IPS-20b (cell line): ENCODE results near the gene ZNF100.
"Not testable (repeated sequence)": the region's sequence is repeated elsewhere in the genome, so short reads cannot be mapped to it uniquely, and the experiment has no call there.

ENCODE experiments used
- H3K27ac ChIP-seq: one replicate; pipeline ENCODE4 v1.5.1; 2013; ENCODE audit warnings: low read length
- H3K27me3 ChIP-seq: 2 replicates; pipeline ENCODE4 v1.6.1; 2013; ENCODE audit warnings: mild to moderate bottlenecking, low read length, inconsistent platforms; ENCODE audit not compliant: insufficient read depth
- H3K36me3 ChIP-seq: 2 replicates; pipeline ENCODE4 v1.6.1; 2013; ENCODE audit warnings: low read depth, mild to moderate bottlenecking, inconsistent platforms, low read length, moderate library complexity; ENCODE audit not compliant: insufficient read depth
- H3K4me1 ChIP-seq: 2 replicates; pipeline ENCODE4 v1.6.1; 2013; ENCODE audit warnings: mild to moderate bottlenecking, control low read depth, inconsistent platforms, low read length, moderate library complexity; ENCODE audit not compliant: insufficient read depth
- H3K4me3 ChIP-seq: 2 replicates; pipeline ENCODE4 v1.5.1; 2013; ENCODE audit warnings: mild to moderate bottlenecking, low read length, inconsistent platforms
- H3K9ac ChIP-seq: 2 replicates; pipeline ENCODE4 v1.6.1; 2013; ENCODE audit warnings: low read depth, mild to moderate bottlenecking, inconsistent platforms, low read length, moderate library complexity
- H3K9me3 ChIP-seq: 2 replicates; pipeline ENCODE4 v1.6.1; 2013; ENCODE audit warnings: mild to moderate bottlenecking, low read depth, low read length, inconsistent platforms; ENCODE audit not compliant: insufficient read depth

Gene ZNF100

DNA sequence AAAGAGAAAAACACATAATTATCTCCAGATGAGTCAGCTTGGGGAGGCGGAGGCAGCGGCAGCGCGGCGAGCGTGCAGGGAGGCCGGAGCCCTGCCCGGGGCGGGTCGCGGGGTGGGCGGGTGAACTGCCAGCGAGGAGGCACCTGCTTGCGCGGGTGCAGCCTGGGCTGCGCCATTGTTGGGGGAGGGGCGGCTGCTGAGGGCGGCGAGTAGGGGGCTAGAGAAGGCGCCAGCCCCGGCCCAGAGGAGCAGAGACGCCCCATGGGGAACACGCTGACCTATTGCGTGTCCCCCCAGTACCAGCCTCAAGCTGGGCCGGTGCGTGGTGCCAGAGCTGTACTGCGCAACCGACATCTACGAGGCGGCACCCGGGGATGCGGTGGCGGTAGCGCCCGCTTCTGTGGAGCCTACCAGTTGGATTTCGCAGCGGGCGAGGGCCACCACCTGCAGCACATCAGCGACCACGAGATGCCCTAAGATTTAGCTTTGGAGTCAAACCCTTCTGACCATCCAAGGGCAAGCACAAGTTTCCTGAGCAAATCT lies 16.7 kb downstream of the ZNF100 start:
- Histone ChIP-seq H3K27me3 (no peaks in the 10 kb centered on the region), H3K36me3 (peaks cover 68% of the 10 kb centered on the region), H3K27ac (no peak overlapping the region), H3K4me1 (no peaks in the 10 kb centered on the region), H3K9ac (no peak overlapping the region), H3K9me3 (no peaks in the 10 kb centered on the region), H3K4me3 (no peak overlapping the region)

- Histone ChIP-seq H3K9ac (no peak overlapping the region), H3K27ac (no peak overlapping the region), H3K9me3 (no peaks in the 10 kb centered on the region), H3K36me3 (peaks cover 63% of the 10 kb centered on the region), H3K27me3 (no peaks in the 10 kb centered on the region), H3K4me3 (no peak overlapping the region), H3K4me1 (no peaks in the 10 kb centered on the region)
Observed at GRCh38 chr19:21749090-21749489, 18.3 kb downstream of the ZNF100 start.

DNA sequence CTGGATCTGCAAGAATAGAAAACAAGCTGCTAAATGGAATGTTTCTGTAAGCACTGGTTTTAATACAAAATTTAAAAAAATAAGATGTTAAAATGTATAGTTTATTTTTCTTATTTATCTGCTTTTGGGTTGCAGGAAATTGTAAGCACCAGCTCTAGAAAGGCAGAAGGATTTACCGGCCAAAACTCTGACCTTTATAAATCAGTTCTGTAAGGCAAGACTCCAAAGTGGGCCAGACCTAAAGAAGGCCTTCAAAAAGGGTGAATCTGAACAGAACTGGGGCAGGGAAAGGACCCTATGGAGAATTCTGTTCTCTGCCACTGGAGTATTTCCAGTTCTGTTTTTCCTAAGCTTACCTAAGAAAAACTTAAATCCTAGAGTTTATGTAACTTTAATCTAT lies 19.3 kb downstream of the ZNF100 start:
- H3K27ac ChIP-seq: no peak overlapping the region
- H3K4me1 ChIP-seq: no peaks in the 10 kb centered on the region
- H3K27me3 ChIP-seq: no peaks in the 10 kb centered on the region
- H3K9me3 ChIP-seq: no peaks in the 10 kb centered on the region
- H3K4me3 ChIP-seq: no peak overlapping the region
- H3K9ac ChIP-seq: no peak overlapping the region
- H3K36me3 ChIP-seq: peaks cover 63% of the 10 kb centered on the region

DNA sequence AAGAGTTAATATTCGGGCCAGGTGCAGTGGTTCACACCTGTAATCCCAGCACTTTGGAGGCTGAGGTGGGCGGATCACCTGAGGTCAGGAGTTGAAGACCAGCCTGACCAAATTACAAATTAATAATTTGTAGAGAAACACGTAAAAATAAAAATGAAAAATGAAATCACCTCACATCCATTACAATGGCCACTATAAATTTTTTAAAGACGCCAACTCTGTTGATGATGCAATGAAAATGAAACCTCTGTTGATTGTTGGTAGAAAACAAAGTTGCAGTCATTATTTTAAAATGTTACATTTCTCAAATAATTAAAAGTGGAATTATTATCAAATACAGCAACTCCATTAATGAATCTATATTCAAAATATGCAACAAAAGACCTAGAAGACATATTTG lies 26.8 kb downstream of the ZNF100 start:
- Histone ChIP-seq H3K27ac (no peak overlapping the region), H3K4me3 (no peak overlapping the region), H3K27me3 (no peaks in the 10 kb centered on the region), H3K9me3 (no peaks in the 10 kb centered on the region), H3K4me1 (no peaks in the 10 kb centered on the region), H3K9ac (no peak overlapping the region), H3K36me3 (peaks cover 53% of the 10 kb centered on the region)

GRCh38 chr19:21726942-21727747 lies 40.2 kb downstream of the ZNF100 start:
- H3K27ac ChIP-seq: not testable (repeated sequence)
- H3K36me3 ChIP-seq: peaks cover 58% of the 10 kb centered on the region

DNA sequence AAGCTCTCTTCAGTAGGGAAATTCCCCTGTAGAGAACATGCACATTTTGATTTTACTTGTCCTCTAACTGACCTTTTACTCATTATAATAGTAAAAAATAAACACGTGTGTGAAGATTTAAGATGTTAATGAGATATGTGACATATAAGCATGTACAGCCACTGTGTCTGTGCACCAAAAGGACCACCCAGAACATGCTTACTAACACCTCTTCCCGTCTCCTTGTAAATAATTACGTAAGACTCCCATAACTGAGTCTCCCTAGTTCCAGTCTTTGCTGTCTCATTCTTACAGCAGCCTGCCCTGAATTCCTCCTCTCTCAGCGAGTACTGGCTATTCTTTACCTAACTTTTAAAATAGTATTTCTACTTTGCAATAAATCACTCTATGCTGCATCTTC lies 53.6 kb downstream of the ZNF100 start:
- Histone ChIP-seq H3K9ac (no peak overlapping the region), H3K4me1 (no peaks in the 10 kb centered on the region), H3K36me3 (no peaks in the 10 kb centered on the region), H3K27ac (no peak overlapping the region), H3K27me3 (no peaks in the 10 kb centered on the region), H3K4me3 (no peak overlapping the region), H3K9me3 (no peaks in the 10 kb centered on the region; the same call in 1 of the 2 replicates)

More at GRCh38 chr19:21726942-21727747, 40.2 kb downstream of the ZNF100 start:
- H3K9me3 ChIP-seq: peaks cover 59% of the 10 kb centered on the region
- H3K4me1 ChIP-seq, H3K27me3 ChIP-seq, H3K9ac ChIP-seq, H3K4me3 ChIP-seq: not testable (repeated sequence)

DNA sequence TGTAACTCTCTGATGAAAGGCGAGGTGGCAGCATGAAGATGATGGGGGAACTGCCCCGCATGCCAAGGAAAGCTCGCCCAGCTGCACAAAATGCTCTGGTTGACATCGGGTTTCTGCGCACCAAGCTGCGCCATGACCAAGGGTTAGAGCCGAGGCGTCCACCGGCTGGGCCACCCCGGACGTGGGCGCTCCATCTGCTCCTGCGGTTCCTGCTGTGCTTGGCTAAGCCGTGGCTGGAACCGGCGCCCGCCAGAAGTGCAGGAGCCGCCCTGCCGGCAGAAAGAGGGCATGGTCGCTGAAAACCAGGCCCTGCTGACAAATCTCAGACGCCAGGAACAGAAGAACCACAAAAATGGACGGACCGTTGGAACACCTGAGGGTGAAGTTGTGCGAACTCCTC lies 57.9 kb downstream of the ZNF100 start:
- Histone ChIP-seq H3K27me3 (no peaks in the 10 kb centered on the region), H3K27ac (no peak overlapping the region), H3K36me3 (no peaks in the 10 kb centered on the region), H3K9ac (no peak overlapping the region), H3K4me1 (peaks cover 11% of the 10 kb centered on the region; the same call in 1 of the 2 replicates), H3K9me3 (peaks cover 13% of the 10 kb centered on the region), H3K4me3 (no peak overlapping the region)

DNA sequence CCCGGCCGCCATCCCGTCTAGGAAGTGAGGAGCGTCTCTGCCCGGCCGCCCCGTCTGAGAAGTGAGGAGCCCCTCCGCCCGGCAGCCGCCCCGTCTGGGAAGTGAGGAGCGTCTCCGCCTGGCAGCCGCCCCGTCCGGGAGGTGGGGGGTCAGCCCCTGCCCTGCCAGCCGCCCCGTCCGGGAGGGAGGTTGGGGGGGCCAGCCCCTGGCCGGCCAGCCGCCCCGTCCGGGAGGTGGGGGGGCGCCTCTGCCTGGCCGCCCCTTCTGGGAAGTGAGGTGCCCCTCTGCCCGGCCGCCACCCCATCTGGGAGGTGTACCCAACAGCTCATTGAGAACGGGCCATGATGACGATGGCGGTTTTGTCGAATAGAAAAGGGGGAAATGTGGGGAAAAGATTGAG lies 59.5 kb downstream of the ZNF100 start:
- H3K9me3 ChIP-seq: peaks cover 13% of the 10 kb centered on the region
- not testable (repeated sequence) for H3K27ac ChIP-seq, H3K4me3 ChIP-seq, H3K27me3 ChIP-seq, H3K9ac ChIP-seq, H3K36me3 ChIP-seq
- peaks cover 16% of the 10 kb centered on the region; the same call in 1 of the 2 replicates for H3K4me1 ChIP-seq

DNA sequence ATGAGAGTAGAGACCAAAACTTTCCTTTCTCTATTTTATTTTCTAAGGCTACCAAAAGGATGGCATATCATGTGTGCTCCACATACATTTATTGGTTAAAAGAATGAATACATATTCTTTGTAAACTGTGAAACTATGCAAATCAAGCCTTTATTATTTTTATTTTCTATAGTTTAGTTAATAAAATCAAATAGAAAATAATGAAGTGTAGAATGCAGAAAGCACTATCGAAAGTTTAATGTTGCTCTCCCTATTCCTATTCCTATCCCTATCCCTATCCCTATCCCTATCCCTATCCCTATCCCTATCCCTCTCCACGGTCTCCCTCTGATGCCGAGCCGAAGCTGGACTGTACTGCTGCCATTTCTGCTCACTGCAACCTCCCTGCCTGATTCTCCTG lies 60.3 kb downstream of the ZNF100 start:
- Histone ChIP-seq H3K27ac (no peak overlapping the region), H3K36me3 (no peaks in the 10 kb centered on the region), H3K9ac (no peak overlapping the region), H3K4me3 (no peak overlapping the region), H3K9me3 (peaks cover 13% of the 10 kb centered on the region), H3K4me1 (peaks cover 16% of the 10 kb centered on the region; the same call in 1 of the 2 replicates), H3K27me3 (no peaks in the 10 kb centered on the region)

GRCh38 chr19:21705393-21705792 lies 62.0 kb downstream of the ZNF100 start:
- Histone ChIP-seq H3K36me3 (no peaks in the 10 kb centered on the region), H3K4me1 (peaks cover 16% of the 10 kb centered on the region; the same call in 1 of the 2 replicates), H3K27me3 (no peaks in the 10 kb centered on the region), H3K27ac (peak overlapping the region; percentile 95), H3K4me3 (peak overlapping the region; percentile 64; the same call in 1 of the 2 replicates), H3K9ac (peak overlapping the region; percentile 73; the same call in 1 of the 2 replicates), H3K9me3 (peaks cover 13% of the 10 kb centered on the region)

- H3K4me3 ChIP-seq: peak overlapping the region; percentile 47; the same call in 1 of the 2 replicates
- no peaks in the 10 kb centered on the region for H3K27me3 ChIP-seq
- peak overlapping the region; percentile 73; the same call in 1 of the 2 replicates for H3K9ac ChIP-seq
- H3K36me3 ChIP-seq: no peaks in the 10 kb centered on the region
- peak overlapping the region; percentile 95 for H3K27ac ChIP-seq
- peaks cover 16% of the 10 kb centered on the region; the same call in 1 of the 2 replicates for H3K4me1 ChIP-seq
- peaks cover 13% of the 10 kb centered on the region for H3K9me3 ChIP-seq
Observed at GRCh38 chr19:21704320-21704719, 63.1 kb downstream of the ZNF100 start.

GRCh38 chr19:21699197-21699596 lies 68.2 kb downstream of the ZNF100 start:
- Histone ChIP-seq H3K4me3 (no peak overlapping the region; the same call in 1 of the 2 replicates), H3K27me3 (no peaks in the 10 kb centered on the region), H3K9ac (no peak overlapping the region), H3K4me1 (peaks cover 9% of the 10 kb centered on the region; the same call in 1 of the 2 replicates), H3K27ac (no peak overlapping the region), H3K9me3 (no peaks in the 10 kb centered on the region), H3K36me3 (no peaks in the 10 kb centered on the region)
